GM12864 (cell line): ENCODE results near the gene BCAS3.

Experiments used
- DNase-seq: peaks from one replicate; pipeline ENCODE4 v3.0.0-alpha.2; 2011; ENCODE audit warnings: low read depth
- H3K4me3 ChIP-seq: 2 replicates; pipeline ENCODE4 v1.5.1; 2011; ENCODE audit warnings: mild to moderate bottlenecking, low read depth, low read length, control low read depth
- TF ChIP-seq, protein P1 (sequence below): IDR thresholded peaks from 2 replicates; pipeline ENCODE4 v1.5.1; 2011; ENCODE audit warnings: low read depth, mild to moderate bottlenecking, moderate library complexity, low read length, control low read depth, inconsistent platforms; ENCODE audit errors: missing control alignments

The BCAS3 gene

DNA sequence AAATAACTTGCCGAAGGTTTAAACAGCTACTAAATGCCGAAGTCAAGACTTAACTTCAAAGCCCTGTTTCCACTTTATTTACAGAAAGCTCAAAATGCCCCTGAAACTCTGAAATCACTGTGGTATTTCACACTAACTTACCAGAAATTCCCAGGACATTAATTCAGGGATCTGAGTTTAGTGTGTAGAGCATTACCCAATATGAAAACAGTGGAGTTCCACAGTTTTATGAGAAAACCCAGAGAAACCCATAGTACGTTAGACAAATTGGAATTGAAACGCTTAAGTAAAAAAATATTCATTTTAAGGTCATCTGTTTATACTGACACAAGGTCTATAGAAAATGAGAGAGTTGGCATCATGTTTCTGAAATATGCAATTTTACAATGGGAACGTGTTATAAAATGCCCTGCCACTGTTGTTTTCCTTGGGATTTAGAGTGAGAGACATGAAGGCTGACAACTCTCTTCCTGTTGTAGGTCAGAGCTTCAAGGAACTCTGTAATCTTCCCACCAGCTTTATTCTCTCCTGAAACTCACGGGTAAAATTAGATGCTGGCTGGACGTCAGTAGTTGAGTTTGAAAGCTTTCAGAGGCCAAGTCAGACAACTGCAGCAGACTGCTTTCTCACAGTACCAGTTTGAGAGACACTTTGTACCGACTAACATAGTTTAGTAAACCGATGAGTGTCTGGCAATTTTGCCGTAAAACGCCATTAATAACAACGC, 582.6 kb downstream of the BCAS3 start:
- no peak for DNase-seq
- TF ChIP-seq, protein P1, sequence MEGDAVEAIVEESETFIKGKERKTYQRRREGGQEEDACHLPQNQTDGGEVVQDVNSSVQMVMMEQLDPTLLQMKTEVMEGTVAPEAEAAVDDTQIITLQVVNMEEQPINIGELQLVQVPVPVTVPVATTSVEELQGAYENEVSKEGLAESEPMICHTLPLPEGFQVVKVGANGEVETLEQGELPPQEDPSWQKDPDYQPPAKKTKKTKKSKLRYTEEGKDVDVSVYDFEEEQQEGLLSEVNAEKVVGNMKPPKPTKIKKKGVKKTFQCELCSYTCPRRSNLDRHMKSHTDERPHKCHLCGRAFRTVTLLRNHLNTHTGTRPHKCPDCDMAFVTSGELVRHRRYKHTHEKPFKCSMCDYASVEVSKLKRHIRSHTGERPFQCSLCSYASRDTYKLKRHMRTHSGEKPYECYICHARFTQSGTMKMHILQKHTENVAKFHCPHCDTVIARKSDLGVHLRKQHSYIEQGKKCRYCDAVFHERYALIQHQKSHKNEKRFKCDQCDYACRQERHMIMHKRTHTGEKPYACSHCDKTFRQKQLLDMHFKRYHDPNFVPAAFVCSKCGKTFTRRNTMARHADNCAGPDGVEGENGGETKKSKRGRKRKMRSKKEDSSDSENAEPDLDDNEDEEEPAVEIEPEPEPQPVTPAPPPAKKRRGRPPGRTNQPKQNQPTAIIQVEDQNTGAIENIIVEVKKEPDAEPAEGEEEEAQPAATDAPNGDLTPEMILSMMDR, result no peak
- no peak overlapping the region for H3K4me3 ChIP-seq

DNA sequence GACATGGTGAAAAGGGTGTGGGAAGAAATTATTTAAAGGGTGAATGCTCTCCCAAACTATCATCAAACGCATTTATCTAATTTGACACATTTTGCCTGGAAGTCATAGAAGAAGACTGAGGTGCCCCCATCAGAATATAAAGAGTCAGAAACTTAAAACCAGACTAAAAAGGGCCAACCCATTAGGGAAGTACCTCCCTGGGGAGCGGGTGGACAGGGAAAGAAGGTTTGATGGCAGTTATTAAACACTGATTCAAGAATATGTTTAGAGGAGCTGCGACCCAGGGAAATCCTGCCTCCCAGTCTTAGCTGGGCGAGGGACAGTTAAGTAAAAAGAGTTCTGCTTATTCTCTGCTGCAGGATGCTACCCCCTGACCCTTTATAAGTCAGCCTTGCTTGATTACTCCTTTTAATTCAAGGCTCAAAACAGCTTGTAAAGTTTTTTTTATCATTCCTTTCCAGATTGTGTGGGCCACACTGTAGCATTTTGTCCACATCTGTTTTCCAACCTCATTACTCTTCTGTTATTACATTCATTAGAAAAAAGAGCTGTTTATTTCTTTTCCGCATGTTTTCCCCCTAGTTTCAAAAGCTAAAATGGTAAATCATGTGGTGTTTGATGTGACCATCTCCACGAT, 583.5 kb downstream of the BCAS3 start:
- DNase-seq, result no peak
- no peak overlapping the region for H3K4me3 ChIP-seq
- TF ChIP-seq, protein P1, result no peak

DNA sequence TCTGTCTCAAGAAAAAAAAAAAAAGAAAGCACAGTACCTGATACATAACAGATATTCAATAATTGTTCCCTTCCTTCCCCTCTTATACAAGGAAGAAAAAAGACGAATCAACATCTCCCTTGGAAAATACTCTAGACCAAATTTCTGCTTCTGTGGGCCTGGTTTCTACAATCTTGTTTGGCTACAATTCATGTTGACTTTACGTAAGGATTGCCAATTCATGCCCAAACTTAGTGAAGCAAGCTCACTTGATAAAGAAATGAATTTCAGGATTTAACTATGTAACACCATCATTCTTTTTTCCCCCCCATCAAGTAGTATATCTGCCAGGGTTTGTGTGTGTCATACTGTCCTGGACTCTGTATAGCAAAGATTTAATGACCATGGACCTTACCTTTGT, 587.7 kb downstream of the BCAS3 start:
- TF ChIP-seq, protein P1, result no peak
- no peak overlapping the region for H3K4me3 ChIP-seq
- DNase-seq, result no peak

DNA sequence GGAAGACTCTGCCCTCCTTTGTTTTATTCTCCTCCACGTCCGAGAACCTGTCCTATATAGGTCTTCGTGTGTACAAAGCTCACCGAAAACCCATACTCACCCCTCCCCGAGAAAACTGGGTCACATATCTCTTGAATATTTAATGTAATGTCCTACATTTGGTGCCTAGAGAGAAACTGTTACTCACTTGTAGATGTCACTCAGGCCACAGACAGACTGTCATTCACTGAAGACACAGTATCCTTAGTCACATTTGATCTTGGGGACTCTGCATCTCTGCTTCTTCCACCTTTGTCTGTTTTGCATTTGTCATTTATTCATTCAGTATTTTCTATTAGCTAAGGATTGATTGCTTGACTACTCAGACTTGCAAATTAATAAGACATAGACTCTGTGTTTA, 590.2 kb downstream of the BCAS3 start:
- TF ChIP-seq, protein P1, result no peak
- DNase-seq, result no peak

DNA sequence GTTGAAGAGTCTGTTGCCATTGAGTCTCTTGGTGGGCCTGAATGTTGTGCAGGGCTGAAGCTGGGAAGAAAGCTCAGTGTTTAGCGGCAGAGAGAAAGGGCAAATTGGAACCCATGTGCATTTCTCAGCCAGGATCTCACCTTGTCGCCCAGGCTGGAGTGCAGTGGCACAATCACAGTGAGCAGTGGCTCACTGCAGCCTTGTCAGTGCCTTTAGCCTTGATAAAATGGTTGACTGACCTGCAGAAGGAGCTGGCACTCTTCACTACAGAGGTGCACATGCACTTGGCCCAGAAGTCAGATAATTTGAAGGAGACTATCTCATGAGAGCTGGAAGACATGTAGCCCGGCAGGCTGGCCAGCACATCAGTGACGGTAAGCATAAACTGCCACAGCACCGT, 597.7 kb downstream of the BCAS3 start:
- H3K4me3 ChIP-seq, result no peak overlapping the region
- TF ChIP-seq, protein P1, result no peak
- DNase-seq, result no peak

More for the DNA sequence above, 590.2 kb downstream of the BCAS3 start:
- no peak overlapping the region for H3K4me3 ChIP-seq

DNA sequence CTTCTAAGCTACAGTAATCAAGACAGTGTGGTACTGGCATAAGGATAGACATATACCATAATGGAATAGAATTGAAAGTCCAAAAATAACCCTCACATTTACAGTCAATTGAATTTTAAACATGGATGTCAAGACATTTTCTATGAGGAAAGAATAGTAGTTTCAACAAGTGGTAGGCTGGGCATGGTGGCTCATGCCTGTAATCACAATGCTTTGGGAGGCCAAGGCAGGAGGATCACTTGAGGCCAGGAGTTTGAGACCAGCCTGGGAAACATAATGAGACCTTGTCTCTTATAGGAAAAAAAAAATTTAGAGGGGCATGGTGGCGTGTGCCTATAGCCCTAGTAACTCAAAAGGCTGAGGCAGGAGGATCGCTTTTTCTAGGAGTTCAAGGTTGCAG, 599.2 kb downstream of the BCAS3 start:
- DNase-seq, result no peak
- TF ChIP-seq, protein P1, result no peak
- H3K4me3 ChIP-seq, result no peak overlapping the region
